ENCODE data around the gene EGFR.

- no peak for TF ChIP-seq GLIS3 (CRISPR knock-in tag; IDR thresholded peaks at IDR 0.05)
- TF ChIP-seq ZNF70 (CRISPR knock-in tag; IDR thresholded peaks at IDR 0.05) = no peak
- TF ChIP-seq RARB (CRISPR knock-in tag; IDR thresholded peaks at IDR 0.05) = no peak
- TF ChIP-seq BACH2 (CRISPR knock-in tag; IDR thresholded peaks at IDR 0.05; ENCODE audit: borderline replicate concordance) = no peak
- TF ChIP-seq SNAI2 (CRISPR knock-in tag; IDR thresholded peaks at IDR 0.05) = no peak
- TF ChIP-seq PATZ1 (CRISPR knock-in tag; IDR thresholded peaks at IDR 0.05; ENCODE audit: borderline replicate concordance) = no peak
- TF ChIP-seq OSR1 (CRISPR knock-in tag; IDR thresholded peaks at IDR 0.05) = no peak
- TF ChIP-seq PPARA (CRISPR knock-in tag; IDR thresholded peaks at IDR 0.05; ENCODE audit: borderline replicate concordance) = no peak
- TF ChIP-seq ZFP3 (CRISPR knock-in tag; IDR thresholded peaks at IDR 0.05) = no peak
- no peak for TF ChIP-seq ZNF8 (CRISPR knock-in tag; IDR thresholded peaks at IDR 0.05)
- TF ChIP-seq CREB5 (CRISPR knock-in tag; IDR thresholded peaks at IDR 0.05; ENCODE audit: low read depth) = no peak
Measured at GRCh38 chr7:55060636-55061022, 41.8 kb downstream of the EGFR start.

All from SK-N-SH treated with all-trans-retinoic acid at 6 μM for 48 hours (cell line).